MM.1S (cell line): ENCODE measurements around the gene CHTF18.

Experiments
- DNase-seq: peaks from one replicate; pipeline ENCODE4 v3.0.0-alpha.2; 2015
- H2AFZ ChIP-seq: fragments of 300-600 bp; sonication (generic); 2 replicates; pipeline ENCODE4 v1.6.0; 2016; ENCODE audit warnings: antibody characterized with exemption, low read length
- H3F3A ChIP-seq: fragments of 300-600 bp; sonication (generic); 2 replicates; pipeline ENCODE4 v1.6.1; 2016; ENCODE audit warnings: mild to moderate bottlenecking, antibody characterized with exemption, low read length, moderate library complexity, mixed read lengths; ENCODE audit not compliant: insufficient read depth
- H3K27ac ChIP-seq: fragments of 300-600 bp; sonication (generic); 2 replicates; pipeline ENCODE4 v1.5.1; 2016; ENCODE audit warnings: mild to moderate bottlenecking, low read length
- H3K27me3 ChIP-seq: fragments of 300-600 bp; sonication (generic); replicated peaks from 2 replicates; pipeline ENCODE4 v1.6.0; 2016; ENCODE audit warnings: low read length; ENCODE audit not compliant: insufficient read depth
- H3K36me3 ChIP-seq: fragments of 300-600 bp; sonication (generic); replicated peaks from 2 replicates; pipeline ENCODE4 v1.6.1; 2016; ENCODE audit warnings: mild to moderate bottlenecking, low read length, mixed read lengths; ENCODE audit not compliant: insufficient read depth
- H3K4me1 ChIP-seq: fragments of 300-600 bp; sonication (generic); 2 replicates; pipeline ENCODE4 v1.6.1; 2016; ENCODE audit warnings: low read length, mixed read lengths
- H3K4me2 ChIP-seq: fragments of 300-600 bp; sonication (generic); 2 replicates; pipeline ENCODE4 v1.6.0; 2016; ENCODE audit warnings: low read depth, low read length
- H3K4me3 ChIP-seq: fragments of 300-600 bp; sonication (generic); 2 replicates; pipeline ENCODE4 v1.5.1; 2016; ENCODE audit warnings: low read length, mixed read lengths
- H3K79me2 ChIP-seq: fragments of 300-600 bp; sonication (generic); 2 replicates; pipeline ENCODE4 v1.6.1; 2016; ENCODE audit warnings: mixed run types, low read length, mixed read lengths
- H3K9ac ChIP-seq: fragments of 300-600 bp; sonication (generic); 2 replicates; pipeline ENCODE4 v1.6.1; 2016; ENCODE audit warnings: low read length, mixed read lengths
- H3K9me2 ChIP-seq: fragments of 300-600 bp; sonication (generic); replicated peaks from 2 replicates; pipeline ENCODE4 v1.6.1; 2016; ENCODE audit warnings: mild to moderate bottlenecking, low read length, mixed read lengths; ENCODE audit not compliant: insufficient read depth
- H3K9me3 ChIP-seq: fragments of 300-600 bp; sonication (generic); replicated peaks from 2 replicates; pipeline ENCODE4 v1.6.1; 2016; ENCODE audit warnings: mild to moderate bottlenecking, low read length, mixed read lengths; ENCODE audit not compliant: insufficient read depth
- H4K20me1 ChIP-seq: fragments of 300-600 bp; sonication (generic); 2 replicates; pipeline ENCODE4 v1.6.1; 2016; ENCODE audit warnings: mild to moderate bottlenecking, low read length, moderate library complexity, mixed read lengths; ENCODE audit not compliant: insufficient read depth
- EZH2 ChIP-seq: fragments of 300-600 bp; sonication (generic); optimal IDR thresholded peaks from 2 replicates; pipeline ENCODE3; 2017; ENCODE audit warnings: low read depth, mild to moderate bottlenecking, antibody characterized with exemption, low read length, mixed read lengths
- EZH2phosphoT487 ChIP-seq: fragments of 300-600 bp; sonication (generic); IDR thresholded peaks from 2 replicates; pipeline ENCODE4 v1.6.1; 2018; ENCODE audit warnings: antibody characterized with exemption, low read length
- TF ChIP-seq, protein P1 (sequence below): fragments of 300-600 bp; sonication (generic); IDR thresholded peaks from 2 replicates; pipeline ENCODE4 v1.5.1; 2016; ENCODE audit warnings: antibody characterized with exemption, low read length, mixed read lengths

Gene CHTF18

GRCh38 chr16:842711-843560, 54.5 kb downstream of the CHTF18 start:
- peaks cover 75% of the 10 kb centered on the region for H3K27me3 ChIP-seq
- no peaks in the 10 kb centered on the region for H3K36me3 ChIP-seq
- no peak overlapping the region for H3K27ac ChIP-seq
- H3F3A ChIP-seq: no peaks in the 10 kb centered on the region
- no peak overlapping the region for H3K4me3 ChIP-seq
- no peaks in the 10 kb centered on the region for H3K79me2 ChIP-seq
- no peak overlapping the region for H2AFZ ChIP-seq
- H3K9me3 ChIP-seq: no peaks in the 10 kb centered on the region
- H3K4me1 ChIP-seq: no peaks in the 10 kb centered on the region
- no peaks in the 10 kb centered on the region for H4K20me1 ChIP-seq
- no peak for DNase-seq
- H3K9ac ChIP-seq: no peak overlapping the region
- H3K4me2 ChIP-seq: no peak overlapping the region
- H3K9me2 ChIP-seq: no peaks in the 10 kb centered on the region
- TF ChIP-seq EZH2phosphoT487: no peak
- TF ChIP-seq EZH2: no peak
- TF ChIP-seq, protein P1, sequence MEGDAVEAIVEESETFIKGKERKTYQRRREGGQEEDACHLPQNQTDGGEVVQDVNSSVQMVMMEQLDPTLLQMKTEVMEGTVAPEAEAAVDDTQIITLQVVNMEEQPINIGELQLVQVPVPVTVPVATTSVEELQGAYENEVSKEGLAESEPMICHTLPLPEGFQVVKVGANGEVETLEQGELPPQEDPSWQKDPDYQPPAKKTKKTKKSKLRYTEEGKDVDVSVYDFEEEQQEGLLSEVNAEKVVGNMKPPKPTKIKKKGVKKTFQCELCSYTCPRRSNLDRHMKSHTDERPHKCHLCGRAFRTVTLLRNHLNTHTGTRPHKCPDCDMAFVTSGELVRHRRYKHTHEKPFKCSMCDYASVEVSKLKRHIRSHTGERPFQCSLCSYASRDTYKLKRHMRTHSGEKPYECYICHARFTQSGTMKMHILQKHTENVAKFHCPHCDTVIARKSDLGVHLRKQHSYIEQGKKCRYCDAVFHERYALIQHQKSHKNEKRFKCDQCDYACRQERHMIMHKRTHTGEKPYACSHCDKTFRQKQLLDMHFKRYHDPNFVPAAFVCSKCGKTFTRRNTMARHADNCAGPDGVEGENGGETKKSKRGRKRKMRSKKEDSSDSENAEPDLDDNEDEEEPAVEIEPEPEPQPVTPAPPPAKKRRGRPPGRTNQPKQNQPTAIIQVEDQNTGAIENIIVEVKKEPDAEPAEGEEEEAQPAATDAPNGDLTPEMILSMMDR: no peak

- Histone ChIP-seq H4K20me1 (no peaks in the 10 kb centered on the region), H3K4me1 (no peaks in the 10 kb centered on the region), H3K9ac (no peak overlapping the region), H3F3A (no peaks in the 10 kb centered on the region), H3K4me3 (no peak overlapping the region), H3K4me2 (no peak overlapping the region), H3K27ac (no peak overlapping the region), H3K9me3 (no peaks in the 10 kb centered on the region), H3K79me2 (no peaks in the 10 kb centered on the region), H2AFZ (no peak overlapping the region), H3K36me3 (no peaks in the 10 kb centered on the region), H3K27me3 (peaks cover 77% of the 10 kb centered on the region), H3K9me2 (no peaks in the 10 kb centered on the region)
- DNase-seq: no peak
- TF ChIP-seq EZH2 (no peak), EZH2phosphoT487 (no peak)
- TF ChIP-seq, protein P1: no peak
Observed at GRCh38 chr16:843771-844170, 55.4 kb downstream of the CHTF18 start.

GRCh38 chr16:844638-845350, 56.4 kb downstream of the CHTF18 start:
- H3K36me3 ChIP-seq: no peaks in the 10 kb centered on the region
- no peak overlapping the region for H3K27ac ChIP-seq
- TF ChIP-seq EZH2: no peak
- peaks cover 83% of the 10 kb centered on the region for H3K27me3 ChIP-seq
- H3K9me2 ChIP-seq: no peaks in the 10 kb centered on the region
- no peak overlapping the region for H3K9ac ChIP-seq
- H3K4me2 ChIP-seq: no peak overlapping the region
- H3K4me1 ChIP-seq: no peaks in the 10 kb centered on the region
- no peaks in the 10 kb centered on the region for H4K20me1 ChIP-seq
- no peaks in the 10 kb centered on the region for H3K9me3 ChIP-seq
- no peak overlapping the region for H3K4me3 ChIP-seq
- no peaks in the 10 kb centered on the region for H3F3A ChIP-seq
- DNase-seq: no peak
- no peaks in the 10 kb centered on the region for H3K79me2 ChIP-seq
- H2AFZ ChIP-seq: no peak overlapping the region

DNA sequence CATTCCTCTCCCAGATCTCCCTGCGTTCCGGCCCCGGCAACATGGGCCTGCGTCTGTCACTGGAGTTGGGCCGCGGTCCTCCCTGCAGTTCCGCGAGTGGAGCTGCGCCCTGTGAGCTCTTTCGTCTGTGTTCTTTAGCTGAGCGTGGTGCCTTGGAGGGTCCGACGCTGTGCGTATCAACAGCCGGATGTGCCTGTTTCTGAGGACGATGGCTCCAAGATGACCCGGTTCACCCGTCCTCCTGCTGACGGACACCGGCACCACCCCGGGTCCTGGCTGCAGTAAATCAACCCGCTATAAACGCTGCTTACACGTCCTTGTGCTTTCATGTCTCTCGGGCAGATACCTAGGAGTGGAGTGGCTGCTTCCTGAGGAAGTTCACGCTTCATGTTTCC, 56.9 kb downstream of the CHTF18 start:
- Histone ChIP-seq H3K79me2 (no peaks in the 10 kb centered on the region), H3K9me3 (no peaks in the 10 kb centered on the region), H3K4me1 (no peaks in the 10 kb centered on the region), H3K4me3 (no peak overlapping the region), H3K9ac (no peak overlapping the region), H3F3A (no peaks in the 10 kb centered on the region), H3K27ac (no peak overlapping the region), H4K20me1 (no peaks in the 10 kb centered on the region), H3K4me2 (no peak overlapping the region), H3K36me3 (no peaks in the 10 kb centered on the region), H3K27me3 (peaks cover 83% of the 10 kb centered on the region), H3K9me2 (no peaks in the 10 kb centered on the region), H2AFZ (no peak overlapping the region)
- TF ChIP-seq EZH2 (no peak), EZH2phosphoT487 (no peak)
- TF ChIP-seq, protein P1: no peak
- no peak for DNase-seq
